Measurements from ENCODE around the gene RNASEL. TPM values are rescaled to one million over a fixed set of nuclear protein-coding genes. Genes with fewer than 3 reads are reported as not detected.

Gene RNASEL
- total RNA-seq, 1 experiment from 2014 or later, result 1.2 TPM

DNA sequence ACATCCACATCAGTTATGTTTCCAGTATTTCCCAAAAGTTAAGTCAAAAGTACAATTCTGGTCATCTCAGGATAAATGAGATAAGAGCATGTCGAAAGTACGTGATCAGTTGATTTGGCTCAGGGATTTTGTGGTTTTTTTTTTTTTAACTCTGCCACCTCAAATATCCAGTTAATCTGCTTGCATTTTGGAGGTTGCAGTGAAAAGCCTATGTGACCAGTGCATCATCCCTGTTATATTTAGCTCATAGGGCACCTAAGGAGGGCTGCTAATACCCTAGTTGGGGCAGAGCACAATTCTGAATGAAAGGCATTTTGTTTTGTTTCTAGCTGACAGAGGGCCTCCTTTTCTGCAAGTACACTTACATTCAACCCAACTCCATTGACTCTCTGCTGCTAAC, 46.8 kb upstream of the RNASEL start:
- TF ChIP-seq, protein P1, sequence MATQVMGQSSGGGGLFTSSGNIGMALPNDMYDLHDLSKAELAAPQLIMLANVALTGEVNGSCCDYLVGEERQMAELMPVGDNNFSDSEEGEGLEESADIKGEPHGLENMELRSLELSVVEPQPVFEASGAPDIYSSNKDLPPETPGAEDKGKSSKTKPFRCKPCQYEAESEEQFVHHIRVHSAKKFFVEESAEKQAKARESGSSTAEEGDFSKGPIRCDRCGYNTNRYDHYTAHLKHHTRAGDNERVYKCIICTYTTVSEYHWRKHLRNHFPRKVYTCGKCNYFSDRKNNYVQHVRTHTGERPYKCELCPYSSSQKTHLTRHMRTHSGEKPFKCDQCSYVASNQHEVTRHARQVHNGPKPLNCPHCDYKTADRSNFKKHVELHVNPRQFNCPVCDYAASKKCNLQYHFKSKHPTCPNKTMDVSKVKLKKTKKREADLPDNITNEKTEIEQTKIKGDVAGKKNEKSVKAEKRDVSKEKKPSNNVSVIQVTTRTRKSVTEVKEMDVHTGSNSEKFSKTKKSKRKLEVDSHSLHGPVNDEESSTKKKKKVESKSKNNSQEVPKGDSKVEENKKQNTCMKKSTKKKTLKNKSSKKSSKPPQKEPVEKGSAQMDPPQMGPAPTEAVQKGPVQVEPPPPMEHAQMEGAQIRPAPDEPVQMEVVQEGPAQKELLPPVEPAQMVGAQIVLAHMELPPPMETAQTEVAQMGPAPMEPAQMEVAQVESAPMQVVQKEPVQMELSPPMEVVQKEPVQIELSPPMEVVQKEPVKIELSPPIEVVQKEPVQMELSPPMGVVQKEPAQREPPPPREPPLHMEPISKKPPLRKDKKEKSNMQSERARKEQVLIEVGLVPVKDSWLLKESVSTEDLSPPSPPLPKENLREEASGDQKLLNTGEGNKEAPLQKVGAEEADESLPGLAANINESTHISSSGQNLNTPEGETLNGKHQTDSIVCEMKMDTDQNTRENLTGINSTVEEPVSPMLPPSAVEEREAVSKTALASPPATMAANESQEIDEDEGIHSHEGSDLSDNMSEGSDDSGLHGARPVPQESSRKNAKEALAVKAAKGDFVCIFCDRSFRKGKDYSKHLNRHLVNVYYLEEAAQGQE (IDR thresholded peaks at IDR 0.05; ENCODE audit: insufficient read depth in 1 of 2, low read depth in 2 of 2, low read length in 1 of 2), result no peak
- no peak for TF ChIP-seq POLR2AphosphoS5 (IDR thresholded peaks at IDR 0.05; ENCODE audit: low read depth, low read length)
- no peak for TF ChIP-seq SIN3A (IDR thresholded peaks at IDR 0.05; ENCODE audit: borderline replicate concordance, insufficient read depth, low read depth, low read length)
- TF ChIP-seq TCF7L2 (IDR thresholded peaks at IDR 0.05; ENCODE audit: low read depth, low read length), result no peak
- TF ChIP-seq, protein P2, sequence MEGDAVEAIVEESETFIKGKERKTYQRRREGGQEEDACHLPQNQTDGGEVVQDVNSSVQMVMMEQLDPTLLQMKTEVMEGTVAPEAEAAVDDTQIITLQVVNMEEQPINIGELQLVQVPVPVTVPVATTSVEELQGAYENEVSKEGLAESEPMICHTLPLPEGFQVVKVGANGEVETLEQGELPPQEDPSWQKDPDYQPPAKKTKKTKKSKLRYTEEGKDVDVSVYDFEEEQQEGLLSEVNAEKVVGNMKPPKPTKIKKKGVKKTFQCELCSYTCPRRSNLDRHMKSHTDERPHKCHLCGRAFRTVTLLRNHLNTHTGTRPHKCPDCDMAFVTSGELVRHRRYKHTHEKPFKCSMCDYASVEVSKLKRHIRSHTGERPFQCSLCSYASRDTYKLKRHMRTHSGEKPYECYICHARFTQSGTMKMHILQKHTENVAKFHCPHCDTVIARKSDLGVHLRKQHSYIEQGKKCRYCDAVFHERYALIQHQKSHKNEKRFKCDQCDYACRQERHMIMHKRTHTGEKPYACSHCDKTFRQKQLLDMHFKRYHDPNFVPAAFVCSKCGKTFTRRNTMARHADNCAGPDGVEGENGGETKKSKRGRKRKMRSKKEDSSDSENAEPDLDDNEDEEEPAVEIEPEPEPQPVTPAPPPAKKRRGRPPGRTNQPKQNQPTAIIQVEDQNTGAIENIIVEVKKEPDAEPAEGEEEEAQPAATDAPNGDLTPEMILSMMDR (IDR thresholded peaks at IDR 0.05), result no peak
- CTCF ChIA-PET, result no interaction called here
- DNase-seq (ENCODE audit: low read depth, low spot score) (no peak), ATAC-seq (no peak)
- no TSS peak for BruUV-seq (replicated peaks)
- POLR2A ChIA-PET, result no interaction called here
- intact Hi-C loops (cut with micrococcal nuclease; ENCODE audit: unreplicated experiment) (no loop called here), in situ Hi-C loops (cut with HindIII; ENCODE audit: low pct_unique_long_range_greater_than_20kb, low sequenced_read_pairs) (no loop called here)
- no peaks in the 10 kb centered on the region for H3K36me3 ChIP-seq (ENCODE audit: control insufficient read depth, insufficient read depth, low read length)
- H3K27me3 ChIP-seq (ENCODE audit: control insufficient read depth, insufficient read depth, low read length), result peaks cover 5% of the 10 kb centered on the region; the same call in 1 of the 2 replicates
- H3K4me1 ChIP-seq (ENCODE audit: control insufficient read depth, insufficient read depth, low read length), result no peaks in the 10 kb centered on the region
- no peak overlapping the region for H3K27ac ChIP-seq (ENCODE audit: low read length)
- no peaks in the 10 kb centered on the region for H3K9me3 ChIP-seq (ENCODE audit: control insufficient read depth, insufficient read depth, low read depth, low read length)
- no peak overlapping the region for H3K4me3 ChIP-seq (ENCODE audit: low read depth in 2 of 2, low read length in 2 of 2)

- 0 out of 2 replicates have a peak, but pooled peaks cover 5% of the 10 kb centered on the region for H3K27me3 ChIP-seq (ENCODE audit: control insufficient read depth, insufficient read depth, low read length)
- no peaks in the 10 kb centered on the region for H3K4me1 ChIP-seq (ENCODE audit: control insufficient read depth, insufficient read depth, low read length)
- DNase-seq (ENCODE audit: low read depth, low spot score), result no peak
- intact Hi-C loops (cut with micrococcal nuclease; ENCODE audit: unreplicated experiment), result no loop called here
- no peaks in the 10 kb centered on the region for H3K9me3 ChIP-seq (ENCODE audit: control insufficient read depth, insufficient read depth, low read depth, low read length)
- CTCF ChIA-PET, result no interaction called here
- H3K36me3 ChIP-seq (ENCODE audit: control insufficient read depth, insufficient read depth, low read length), result no peaks in the 10 kb centered on the region
- no peak overlapping the region for H3K4me3 ChIP-seq (ENCODE audit: low read depth in 2 of 2, low read length in 2 of 2)
- in situ Hi-C loops (cut with HindIII; ENCODE audit: low pct_unique_long_range_greater_than_20kb, low sequenced_read_pairs), result no loop called here
- POLR2A ChIA-PET, result no interaction called here
- H3K27ac ChIP-seq (ENCODE audit: low read length), result no peak overlapping the region
- no peak for TF ChIP-seq POLR2AphosphoS5 (IDR thresholded peaks at IDR 0.05; ENCODE audit: low read depth, low read length)
- ATAC-seq, result no peak
- no TSS peak for BruUV-seq (replicated peaks)
Measured at GRCh38 chr1:182634306-182635072, 45.4 kb upstream of the RNASEL start.

GRCh38 chr1:182633657-182634281, 44.7 kb upstream of the RNASEL start:
- no peak overlapping the region for H3K27ac ChIP-seq (ENCODE audit: low read length)
- DNase-seq (ENCODE audit: low read depth, low spot score) (no peak), ATAC-seq (no peak)
- no peaks in the 10 kb centered on the region for H3K4me1 ChIP-seq (ENCODE audit: control insufficient read depth, insufficient read depth, low read length)
- H3K9me3 ChIP-seq (ENCODE audit: control insufficient read depth, insufficient read depth, low read depth, low read length), result no peaks in the 10 kb centered on the region
- ChIA-PET POLR2A (no interaction called here), CTCF (no interaction called here)
- in situ Hi-C loops (cut with HindIII; ENCODE audit: low pct_unique_long_range_greater_than_20kb, low sequenced_read_pairs) (no loop called here), intact Hi-C loops (cut with micrococcal nuclease; ENCODE audit: unreplicated experiment) (no loop called here)
- H3K27me3 ChIP-seq (ENCODE audit: control insufficient read depth, insufficient read depth, low read length), result no peaks in the 10 kb centered on the region
- BruUV-seq (replicated peaks), result no TSS peak
- H3K36me3 ChIP-seq (ENCODE audit: control insufficient read depth, insufficient read depth, low read length), result no peaks in the 10 kb centered on the region
- no peak for TF ChIP-seq TCF7L2 (IDR thresholded peaks at IDR 0.05; ENCODE audit: low read depth, low read length)
- no peak for TF ChIP-seq POLR2AphosphoS5 (IDR thresholded peaks at IDR 0.05; ENCODE audit: low read depth, low read length)
- no peak for TF ChIP-seq SIN3A (IDR thresholded peaks at IDR 0.05; ENCODE audit: borderline replicate concordance, insufficient read depth, low read depth, low read length)
- TF ChIP-seq, protein P1 (IDR thresholded peaks at IDR 0.05; ENCODE audit: insufficient read depth in 1 of 2, low read depth in 2 of 2, low read length in 1 of 2), result no peak
- TF ChIP-seq, protein P2 (IDR thresholded peaks at IDR 0.05), result no peak
- H3K4me3 ChIP-seq (ENCODE audit: low read depth in 2 of 2, low read length in 2 of 2), result no peak overlapping the region

Data from Panc1 (cell line).